HCT116 (cell line): ENCODE data around the gene ABCC8. TPM values are rescaled to one million over a fixed set of nuclear protein-coding genes. Genes with fewer than 3 reads are reported as not detected.

Experiments used
- ATAC-seq: fragments of 200-7000 bp; cut with Tn5 transposase; 2 replicates; pipeline ENCODE4 v1.9.1; 2020; ENCODE audit warnings: mild to moderate bottlenecking, moderate library complexity
- BruUV-seq: library from RNA; stranded (reverse); fragments of 400-500 nt; replicated peaks from 2 replicates; lab custom pipeline; 2021; lab: Mats Ljungman, UMichigan
- CTCF ChIA-PET: fragments of 300-600 bp; sonication (Branson Sonifier 250); formaldehyde crosslinking; loops from one replicate; lab custom pipeline; 2021; ENCODE audit warnings: antibody characterized with exemption; lab: Charles Lee
- POLR2A ChIA-PET: fragments of 300-600, 350-600 bp; sonication (Branson Sonifier 250); formaldehyde crosslinking; loops from one replicate; lab custom pipeline; 2021; ENCODE audit warnings: antibody characterized with exemption; lab: Charles Lee
- RAD21 ChIA-PET, 2 experiments: fragments of 300-600 bp; sonication (Branson Sonifier 250); formaldehyde crosslinking; loops; one replicate each; lab custom pipeline; 2023; ENCODE audit warnings: low total read pairs in 2 of 2; ENCODE audit not compliant: uncharacterized antibody in 2 of 2, unreplicated experiment in 2 of 2, low non-redundant PET in 1 of 2; lab: Charles Lee
- DNase-seq: peaks from one replicate; pipeline ENCODE4 v3.0.0-alpha.2; 2010; ENCODE audit warnings: low read depth, low spot score
- H2AFZ ChIP-seq: fragments of 200-600 bp; shearing (Covaris generic), sonication (generic); 2 replicates; pipeline ENCODE4 v1.6.1; 2017; ENCODE audit warnings: low read depth, mixed run types, mixed read lengths, antibody characterized with exemption, low read length; ENCODE audit not compliant: poor library complexity, severe bottlenecking
- H3K27ac ChIP-seq: 2 replicates; pipeline ENCODE4 v1.5.1; 2012; ENCODE audit warnings: low read depth, low read length
- H3K27me3 ChIP-seq: fragments of 200-600 bp; sonication (generic); 2 replicates; pipeline ENCODE4 v1.6.1; 2016; ENCODE audit warnings: mixed run types, low read length, mixed read lengths; ENCODE audit not compliant: insufficient read depth
- H3K36me3 ChIP-seq, 2 experiments: fragments of 200-500 bp in 1 of 2; fragments of 200-600 bp in 1 of 2; sonication (Bioruptor generic) in 1 of 2; sonication (generic) in 1 of 2; 2 replicates each; pipeline versions ENCODE4 v1.5.1 to v1.6.1; 2014 to 2016; ENCODE audit warnings: low read length in 2 of 2, inconsistent platforms in 1 of 2, mixed read lengths in 1 of 2, mixed run types in 1 of 2; ENCODE audit not compliant: insufficient read depth in 2 of 2, control insufficient read depth in 1 of 2
- H3K4me1 ChIP-seq, 2 experiments: fragments of 200-600 bp in 1 of 2; sonication (generic) in 1 of 2; 2 replicates each; pipeline versions ENCODE4 v1.5.1 to v1.6.1; 2012 to 2017; ENCODE audit warnings: low read length in 2 of 2, inconsistent platforms in 1 of 2, mild to moderate bottlenecking in 1 of 2, mixed read lengths in 1 of 2, mixed run types in 1 of 2, moderate library complexity in 1 of 2; ENCODE audit not compliant: insufficient read depth in 2 of 2, control insufficient read depth in 1 of 2
- H3K4me2 ChIP-seq: fragments of 200-600 bp; sonication (generic); 2 replicates; pipeline ENCODE4 v1.6.1; 2017; ENCODE audit warnings: mixed run types, low read length, mixed read lengths
- H3K4me3 ChIP-seq, 2 experiments: fragments of 200-600 bp in 1 of 2; sonication (generic) in 1 of 2; replicated peaks in 1 of 2; 2 replicates each; pipeline ENCODE4 v1.5.1; 2011 to 2016; ENCODE audit warnings: low read length in 2 of 2, control low read depth in 1 of 2, low read depth in 1 of 2, mild to moderate bottlenecking in 1 of 2, mixed read lengths in 1 of 2, mixed run types in 1 of 2
- H3K79me2 ChIP-seq: fragments of 200-600 bp; sonication (generic); 2 replicates; pipeline ENCODE4 v1.6.1; 2017; ENCODE audit warnings: mild to moderate bottlenecking, mixed run types, low read length, moderate library complexity, mixed read lengths; ENCODE audit not compliant: insufficient read depth
- H3K9ac ChIP-seq: fragments of 200-600 bp; sonication (generic); 2 replicates; pipeline ENCODE4 v1.6.1; 2016; ENCODE audit warnings: low read length, mixed read lengths
- H3K9me2 ChIP-seq: fragments of 200-600 bp; sonication (generic), shearing (Covaris generic); 2 replicates; pipeline ENCODE4 v1.6.1; 2017; ENCODE audit warnings: mixed run types, mild to moderate bottlenecking, moderate library complexity; ENCODE audit not compliant: insufficient read depth
- H3K9me3 ChIP-seq, 2 experiments: fragments of 200-500 bp in 1 of 2; fragments of 200-600 bp in 1 of 2; sonication (Bioruptor generic) in 1 of 2; sonication (generic) in 1 of 2; 2 replicates each; pipeline ENCODE4 v1.6.1; 2014 to 2017; ENCODE audit warnings: low read length in 2 of 2, mixed read lengths in 2 of 2, inconsistent platforms in 1 of 2, low read depth in 1 of 2, mild to moderate bottlenecking in 1 of 2, mixed run types in 1 of 2, moderate library complexity in 1 of 2; ENCODE audit not compliant: control insufficient read depth in 1 of 2, insufficient read depth in 1 of 2
- H4K20me1 ChIP-seq: fragments of 200-600 bp; sonication (generic), shearing (Covaris generic); 2 replicates; pipeline ENCODE4 v1.6.1; 2017; ENCODE audit warnings: mixed run types, mild to moderate bottlenecking, moderate library complexity; ENCODE audit not compliant: insufficient read depth
- EZH2phosphoT487 ChIP-seq: fragments of 200-600 bp; IDR thresholded peaks from 2 replicates; pipeline ENCODE4 v1.6.1; 2018; ENCODE audit warnings: antibody characterized with exemption, borderline replicate concordance
- JUND ChIP-seq: IDR thresholded peaks from 2 replicates; pipeline ENCODE4 v1.6.1; 2012
- MAX ChIP-seq: IDR thresholded peaks from 2 replicates; pipeline ENCODE4 v1.6.1; 2012
- RAD21 ChIP-seq: IDR thresholded peaks from 2 replicates; pipeline ENCODE4 v1.6.1; 2012; ENCODE audit warnings: low read depth, mild to moderate bottlenecking
- SRF ChIP-seq: IDR thresholded peaks from 2 replicates; pipeline ENCODE4 v1.6.1; 2012; ENCODE audit warnings: low read depth
- YY1 ChIP-seq: IDR thresholded peaks from 2 replicates; pipeline ENCODE4 v1.6.1; 2011; ENCODE audit warnings: low read length, low read depth, moderate library complexity, mild to moderate bottlenecking; ENCODE audit not compliant: insufficient replicate concordance; ENCODE audit errors: extremely low read depth
- intact Hi-C: fragments of 100-400 bp; cut with micrococcal nuclease; formaldehyde crosslinking; loops from 2 replicates; pipeline ENCODE4 v1.10.0; 2022
- total RNA-seq: library from RNA; stranded (reverse); gene quantifications from one replicate; pipeline ENCODE4 v1.2.1, GENCODE V29; 2021; ENCODE audit not compliant: unreplicated experiment
- TF ChIP-seq, protein P1 (sequence below): IDR thresholded peaks from 2 replicates; pipeline ENCODE4 v1.6.1; 2012; ENCODE audit warnings: low read depth
- TF ChIP-seq, protein P2 (sequence below), 3 experiments: fragments of 200-600 bp in 1 of 3; sonication (generic) in 1 of 3; IDR thresholded peaks in 2 of 3; conservative IDR thresholded peaks in 1 of 3; 2 replicates each; pipeline ENCODE4 v1.5.1; 2012 to 2017; ENCODE audit warnings: low read depth in 2 of 3, low read length in 2 of 3, antibody characterized with exemption in 1 of 3, borderline replicate concordance in 1 of 3, control low read depth in 1 of 3, mild to moderate bottlenecking in 1 of 3, mixed read lengths in 1 of 3, mixed run types in 1 of 3, moderate library complexity in 1 of 3; ENCODE audit not compliant: insufficient read depth in 1 of 3

ABCC8 gene
- total RNA-seq, 1 experiment from 2014 or later: 0.39 TPM

DNA sequence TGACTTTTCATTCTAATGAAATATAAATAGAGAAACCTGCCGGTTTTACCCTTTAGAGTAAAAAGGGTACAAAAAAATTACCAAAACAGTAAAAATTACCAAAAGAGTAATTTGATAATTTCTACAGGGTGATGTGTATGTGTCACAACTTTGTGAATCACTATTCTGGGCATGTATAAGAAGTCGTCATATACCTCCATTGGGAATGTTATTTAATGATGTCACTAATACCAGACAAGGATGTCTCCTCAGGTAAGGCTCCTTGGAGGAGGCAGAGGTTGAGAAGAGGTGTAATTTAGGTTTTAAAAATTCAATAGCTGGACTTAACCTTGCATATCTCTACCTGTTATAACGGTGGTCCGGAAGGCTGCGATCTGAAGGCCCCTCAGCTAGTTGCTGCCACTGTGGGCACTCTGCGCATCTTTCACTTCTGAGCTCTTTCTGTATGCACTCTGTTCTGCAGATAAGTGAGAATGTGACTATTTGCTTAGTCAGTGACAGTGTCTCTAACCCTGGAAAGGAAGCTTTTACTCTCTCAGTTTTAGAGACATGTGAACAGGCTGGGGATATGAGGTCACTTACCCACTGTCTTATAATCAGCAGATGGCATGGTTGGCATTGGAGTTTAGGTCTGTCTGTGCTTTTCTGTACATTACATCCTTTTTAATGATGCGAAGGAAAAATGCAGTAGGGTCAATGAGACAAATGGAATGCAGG, 126.0 kb downstream of the ABCC8 start:
- H2AFZ ChIP-seq: no peak overlapping the region
- no peak overlapping the region for H3K4me3 ChIP-seq
- H3K4me1 ChIP-seq: peaks cover 6 to 23% of the 10 kb centered on the region in 2 experiments; a peak in 3 of 4 replicates
- no peaks in the 10 kb centered on the region for H3K9me2 ChIP-seq
- BruUV-seq: no TSS peak
- H3K9me3 ChIP-seq: no peaks in the 10 kb centered on the region
- no peaks in the 10 kb centered on the region for H3K79me2 ChIP-seq
- POLR2A ChIA-PET: no interaction called here
- DNase-seq (no peak), ATAC-seq (no peak)
- no peaks in the 10 kb centered on the region for H3K36me3 ChIP-seq
- no peaks in the 10 kb centered on the region for H3K27me3 ChIP-seq
- H3K9ac ChIP-seq: no peak overlapping the region
- H3K27ac ChIP-seq: no peak overlapping the region
- intact Hi-C loops: loop anchor here (10.0 kb wide), 1 partner anchor 116 kb away; no protein-coding TSS in a partner anchor
- H4K20me1 ChIP-seq: no peaks in the 10 kb centered on the region
- no peak overlapping the region for H3K4me2 ChIP-seq
- TF ChIP-seq, protein P1, sequence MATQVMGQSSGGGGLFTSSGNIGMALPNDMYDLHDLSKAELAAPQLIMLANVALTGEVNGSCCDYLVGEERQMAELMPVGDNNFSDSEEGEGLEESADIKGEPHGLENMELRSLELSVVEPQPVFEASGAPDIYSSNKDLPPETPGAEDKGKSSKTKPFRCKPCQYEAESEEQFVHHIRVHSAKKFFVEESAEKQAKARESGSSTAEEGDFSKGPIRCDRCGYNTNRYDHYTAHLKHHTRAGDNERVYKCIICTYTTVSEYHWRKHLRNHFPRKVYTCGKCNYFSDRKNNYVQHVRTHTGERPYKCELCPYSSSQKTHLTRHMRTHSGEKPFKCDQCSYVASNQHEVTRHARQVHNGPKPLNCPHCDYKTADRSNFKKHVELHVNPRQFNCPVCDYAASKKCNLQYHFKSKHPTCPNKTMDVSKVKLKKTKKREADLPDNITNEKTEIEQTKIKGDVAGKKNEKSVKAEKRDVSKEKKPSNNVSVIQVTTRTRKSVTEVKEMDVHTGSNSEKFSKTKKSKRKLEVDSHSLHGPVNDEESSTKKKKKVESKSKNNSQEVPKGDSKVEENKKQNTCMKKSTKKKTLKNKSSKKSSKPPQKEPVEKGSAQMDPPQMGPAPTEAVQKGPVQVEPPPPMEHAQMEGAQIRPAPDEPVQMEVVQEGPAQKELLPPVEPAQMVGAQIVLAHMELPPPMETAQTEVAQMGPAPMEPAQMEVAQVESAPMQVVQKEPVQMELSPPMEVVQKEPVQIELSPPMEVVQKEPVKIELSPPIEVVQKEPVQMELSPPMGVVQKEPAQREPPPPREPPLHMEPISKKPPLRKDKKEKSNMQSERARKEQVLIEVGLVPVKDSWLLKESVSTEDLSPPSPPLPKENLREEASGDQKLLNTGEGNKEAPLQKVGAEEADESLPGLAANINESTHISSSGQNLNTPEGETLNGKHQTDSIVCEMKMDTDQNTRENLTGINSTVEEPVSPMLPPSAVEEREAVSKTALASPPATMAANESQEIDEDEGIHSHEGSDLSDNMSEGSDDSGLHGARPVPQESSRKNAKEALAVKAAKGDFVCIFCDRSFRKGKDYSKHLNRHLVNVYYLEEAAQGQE: no peak
- TF ChIP-seq, protein P2, sequence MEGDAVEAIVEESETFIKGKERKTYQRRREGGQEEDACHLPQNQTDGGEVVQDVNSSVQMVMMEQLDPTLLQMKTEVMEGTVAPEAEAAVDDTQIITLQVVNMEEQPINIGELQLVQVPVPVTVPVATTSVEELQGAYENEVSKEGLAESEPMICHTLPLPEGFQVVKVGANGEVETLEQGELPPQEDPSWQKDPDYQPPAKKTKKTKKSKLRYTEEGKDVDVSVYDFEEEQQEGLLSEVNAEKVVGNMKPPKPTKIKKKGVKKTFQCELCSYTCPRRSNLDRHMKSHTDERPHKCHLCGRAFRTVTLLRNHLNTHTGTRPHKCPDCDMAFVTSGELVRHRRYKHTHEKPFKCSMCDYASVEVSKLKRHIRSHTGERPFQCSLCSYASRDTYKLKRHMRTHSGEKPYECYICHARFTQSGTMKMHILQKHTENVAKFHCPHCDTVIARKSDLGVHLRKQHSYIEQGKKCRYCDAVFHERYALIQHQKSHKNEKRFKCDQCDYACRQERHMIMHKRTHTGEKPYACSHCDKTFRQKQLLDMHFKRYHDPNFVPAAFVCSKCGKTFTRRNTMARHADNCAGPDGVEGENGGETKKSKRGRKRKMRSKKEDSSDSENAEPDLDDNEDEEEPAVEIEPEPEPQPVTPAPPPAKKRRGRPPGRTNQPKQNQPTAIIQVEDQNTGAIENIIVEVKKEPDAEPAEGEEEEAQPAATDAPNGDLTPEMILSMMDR (IDR thresholded peaks at IDR 0.05 in 2 of 3, conservative IDR thresholded peaks at IDR 0.05 in 1 of 3; ENCODE audit: borderline replicate concordance in 1 of 3, insufficient read depth in 1 of 3, low read depth in 2 of 3, low read length in 2 of 3): no peak
- TF ChIP-seq YY1: no peak
- TF ChIP-seq RAD21: no peak
- TF ChIP-seq JUND: no peak
- no peak for TF ChIP-seq EZH2phosphoT487
- TF ChIP-seq MAX: no peak
- no peak for TF ChIP-seq SRF
- TF ChIP-seq, all 23 proteins: peak for 0
- ChIA-PET RAD21 (no interaction called here), CTCF (no interaction called here)
